Measurements from ENCODE around the gene NAA38.
A peak's percentile ranks its signal among the peaks of the same experiment; 100 is the strongest.

The NAA38 gene

DNA sequence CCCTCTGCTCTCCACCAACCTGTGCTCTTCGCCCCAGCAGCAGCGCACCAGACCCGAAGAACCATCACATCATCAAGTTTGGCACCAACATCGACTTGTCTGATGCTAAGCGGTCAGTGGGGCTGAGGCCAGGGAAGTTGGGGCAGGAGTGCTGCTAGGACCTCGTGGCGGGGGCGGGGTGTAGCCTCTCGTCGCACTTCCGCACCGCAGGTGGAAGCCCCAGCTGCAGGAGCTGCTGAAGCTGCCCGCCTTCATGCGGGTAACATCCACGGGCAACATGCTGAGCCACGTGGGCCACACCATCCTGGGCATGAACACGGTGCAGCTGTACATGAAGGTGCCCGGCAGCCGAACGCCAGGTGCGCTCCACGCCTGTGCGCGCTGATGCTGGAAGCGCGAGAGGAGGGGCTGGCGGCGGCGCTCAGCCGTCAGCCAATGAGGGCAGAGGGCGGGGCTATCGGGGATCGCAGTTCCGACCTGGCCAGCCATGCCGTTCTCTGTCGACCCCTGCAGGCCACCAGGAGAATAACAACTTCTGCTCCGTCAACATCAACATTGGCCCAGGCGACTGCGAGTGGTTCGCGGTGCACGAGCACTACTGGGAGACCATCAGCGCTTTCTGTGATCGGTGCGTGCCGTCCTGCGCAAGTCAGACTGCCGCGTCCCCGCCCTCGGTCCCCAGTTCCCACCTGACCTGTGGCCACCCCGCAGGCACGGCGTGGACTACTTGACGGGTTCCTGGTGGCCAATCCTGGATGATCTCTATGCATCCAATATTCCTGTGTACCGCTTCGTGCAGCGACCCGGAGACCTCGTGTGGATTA lies 5.7 kb downstream of the NAA38 start:
- DNase-seq, result peak; percentile 94 to 95

DNA sequence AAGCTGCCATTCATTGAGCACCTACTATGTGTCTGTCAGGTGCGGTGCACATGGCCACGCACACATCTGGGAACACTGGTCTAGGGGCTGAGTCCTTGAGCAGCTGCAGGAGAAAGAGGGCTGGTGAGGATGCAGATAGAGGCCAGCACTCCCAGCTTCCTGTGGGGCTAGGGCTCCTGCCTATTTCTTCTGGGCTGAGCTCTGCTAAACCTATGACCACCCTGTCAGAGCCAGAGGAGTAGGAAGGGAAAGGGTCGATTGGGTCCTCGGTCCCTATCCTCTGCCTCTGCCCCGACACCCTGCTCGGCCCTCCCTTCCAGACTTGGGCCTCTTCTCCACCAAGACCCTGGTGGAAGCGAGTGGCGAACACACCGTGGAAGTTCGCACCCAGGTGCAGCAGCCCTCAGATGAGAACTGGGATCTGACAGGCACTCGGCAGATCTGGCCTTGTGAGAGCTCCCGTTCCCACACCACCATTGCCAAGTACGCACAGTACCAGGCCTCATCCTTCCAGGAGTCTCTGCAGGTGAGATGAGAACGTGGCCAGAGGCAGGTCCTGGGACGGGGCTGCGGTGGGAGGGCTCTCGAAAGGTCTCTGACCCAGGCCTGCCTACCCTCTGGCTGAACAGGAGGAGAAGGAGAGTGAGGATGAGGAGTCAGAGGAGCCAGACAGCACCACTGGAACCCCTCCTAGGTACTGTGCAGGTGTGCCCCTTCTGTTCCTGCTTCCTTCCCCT lies 6.5 kb downstream of the NAA38 start:
- DNase-seq, result no peak

DNA sequence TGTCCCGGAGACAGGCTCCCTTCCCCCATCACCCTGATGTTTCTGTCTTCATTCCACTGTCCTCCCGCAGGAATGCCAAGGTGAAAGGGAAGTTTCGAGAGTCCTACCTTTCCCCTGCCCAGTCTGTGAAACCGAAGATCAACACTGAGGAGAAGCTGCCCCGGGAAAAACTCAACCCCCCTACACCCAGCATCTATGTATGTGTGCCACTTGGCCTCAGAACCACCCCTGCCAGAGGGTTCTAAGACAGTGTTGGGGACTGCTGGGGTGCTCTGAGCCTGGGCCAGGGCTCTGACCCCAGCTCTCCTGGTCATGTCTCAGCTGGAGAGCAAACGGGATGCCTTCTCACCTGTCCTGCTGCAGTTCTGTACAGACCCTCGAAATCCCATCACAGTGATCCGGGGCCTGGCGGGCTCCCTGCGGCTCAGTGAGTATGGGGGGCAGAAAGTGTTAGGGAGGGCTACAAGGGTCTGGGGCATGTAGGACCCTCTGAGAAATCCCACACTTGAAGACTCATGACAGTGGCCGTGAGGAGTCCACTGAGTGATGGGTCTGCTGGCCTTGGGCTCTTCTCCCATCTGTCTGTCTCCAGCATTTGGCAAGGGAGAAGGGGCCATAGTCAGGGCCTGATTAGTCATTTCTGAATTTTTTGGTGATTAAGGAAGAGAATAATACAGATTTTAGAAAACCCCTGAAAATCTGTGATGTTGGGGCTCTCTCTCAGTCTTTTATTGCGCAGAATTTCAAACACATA lies 7.4 kb downstream of the NAA38 start:
- no peak for DNase-seq

GRCh38 chr17:7849130-7849750 lies 8.1 kb downstream of the NAA38 start:
- no peak for DNase-seq

DNA sequence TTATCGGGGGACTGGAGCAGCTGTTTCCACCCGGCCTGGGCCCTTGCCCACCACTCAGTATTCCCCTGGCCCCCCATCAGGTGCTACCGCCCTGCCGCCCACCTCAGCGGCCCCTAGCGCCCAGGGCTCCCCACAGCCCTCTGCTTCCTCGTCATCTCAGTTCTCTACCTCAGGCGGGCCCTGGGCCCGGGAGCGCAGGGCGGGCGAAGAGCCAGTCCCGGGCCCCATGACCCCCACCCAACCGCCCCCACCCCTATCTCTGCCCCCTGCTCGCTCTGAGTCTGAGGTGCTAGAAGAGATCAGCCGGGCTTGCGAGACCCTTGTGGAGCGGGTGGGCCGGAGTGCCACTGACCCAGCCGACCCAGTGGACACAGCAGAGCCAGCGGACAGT lies 8.6 kb downstream of the NAA38 start:
- no peak for DNase-seq

DNA sequence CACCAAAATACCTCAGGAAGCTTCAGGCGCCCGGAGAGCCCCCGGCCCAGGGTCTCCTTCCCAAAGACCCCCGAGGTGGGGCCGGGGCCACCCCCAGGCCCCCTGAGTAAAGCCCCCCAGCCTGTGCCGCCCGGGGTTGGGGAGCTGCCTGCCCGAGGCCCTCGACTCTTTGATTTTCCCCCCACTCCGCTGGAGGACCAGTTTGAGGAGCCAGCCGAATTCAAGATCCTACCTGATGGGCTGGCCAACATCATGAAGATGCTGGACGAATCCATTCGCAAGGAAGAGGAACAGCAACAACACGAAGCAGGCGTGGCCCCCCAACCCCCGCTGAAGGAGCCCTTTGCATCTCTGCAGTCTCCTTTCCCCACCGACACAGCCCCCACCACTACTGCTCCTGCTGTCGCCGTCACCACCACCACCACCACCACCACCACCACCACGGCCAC lies 9.2 kb downstream of the NAA38 start:
- no peak for DNase-seq

GRCh38 chr17:7846765-7847661 lies 10.3 kb downstream of the NAA38 start:
- DNase-seq, result no peak

DNA sequence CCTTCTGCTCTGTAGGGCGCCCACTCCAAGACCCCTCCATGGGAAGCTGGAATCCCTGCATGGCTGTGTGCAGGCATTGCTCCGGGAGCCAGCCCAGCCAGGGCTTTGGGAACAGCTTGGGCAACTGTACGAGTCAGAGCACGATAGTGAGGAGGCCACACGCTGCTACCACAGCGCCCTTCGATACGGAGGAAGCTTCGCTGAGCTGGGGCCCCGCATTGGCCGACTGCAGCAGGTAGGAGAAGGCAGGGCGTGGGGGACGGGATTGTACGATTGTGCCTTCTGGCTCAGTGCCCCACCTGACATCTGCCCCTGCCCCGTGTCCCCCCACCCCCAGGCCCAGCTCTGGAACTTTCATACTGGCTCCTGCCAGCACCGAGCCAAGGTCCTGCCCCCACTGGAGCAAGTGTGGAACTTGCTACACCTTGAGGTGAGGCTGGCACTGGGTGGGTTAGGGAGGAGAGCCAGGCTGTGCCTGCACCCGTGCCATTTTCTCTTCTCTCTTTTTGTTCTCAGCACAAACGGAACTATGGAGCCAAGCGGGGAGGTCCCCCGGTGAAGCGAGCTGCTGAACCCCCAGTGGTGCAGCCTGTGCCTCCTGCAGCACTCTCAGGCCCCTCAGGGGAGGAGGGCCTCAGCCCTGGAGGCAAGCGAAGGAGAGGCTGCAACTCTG lies 11.2 kb downstream of the NAA38 start:
- DNase-seq, result no peak

- DNase-seq, result no peak
These were observed 11.8 kb downstream of the NAA38 start for GRCh38 chr17:7845359-7846062.

GRCh38 chr17:7844292-7845154 lies 12.8 kb downstream of the NAA38 start:
- peak; percentile 95 to 98 for DNase-seq

- peak; percentile 86 for DNase-seq
These were observed 13.6 kb downstream of the NAA38 start for GRCh38 chr17:7843536-7844291.

DNA sequence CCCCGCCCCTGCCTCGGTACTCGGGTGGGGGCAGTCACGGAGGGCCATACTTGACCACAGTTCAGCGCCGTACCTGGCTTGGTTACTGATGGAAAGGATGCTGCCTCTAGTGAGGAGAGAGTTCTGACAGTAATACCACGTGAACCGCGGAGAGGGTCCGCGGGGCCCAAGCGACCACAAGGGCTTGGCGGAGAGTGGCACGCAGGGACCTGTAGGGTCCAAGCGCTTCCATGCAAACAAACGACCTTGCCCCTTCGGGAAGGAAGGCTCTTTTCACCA lies 14.2 kb downstream of the NAA38 start:
- DNase-seq, result no peak

DNA sequence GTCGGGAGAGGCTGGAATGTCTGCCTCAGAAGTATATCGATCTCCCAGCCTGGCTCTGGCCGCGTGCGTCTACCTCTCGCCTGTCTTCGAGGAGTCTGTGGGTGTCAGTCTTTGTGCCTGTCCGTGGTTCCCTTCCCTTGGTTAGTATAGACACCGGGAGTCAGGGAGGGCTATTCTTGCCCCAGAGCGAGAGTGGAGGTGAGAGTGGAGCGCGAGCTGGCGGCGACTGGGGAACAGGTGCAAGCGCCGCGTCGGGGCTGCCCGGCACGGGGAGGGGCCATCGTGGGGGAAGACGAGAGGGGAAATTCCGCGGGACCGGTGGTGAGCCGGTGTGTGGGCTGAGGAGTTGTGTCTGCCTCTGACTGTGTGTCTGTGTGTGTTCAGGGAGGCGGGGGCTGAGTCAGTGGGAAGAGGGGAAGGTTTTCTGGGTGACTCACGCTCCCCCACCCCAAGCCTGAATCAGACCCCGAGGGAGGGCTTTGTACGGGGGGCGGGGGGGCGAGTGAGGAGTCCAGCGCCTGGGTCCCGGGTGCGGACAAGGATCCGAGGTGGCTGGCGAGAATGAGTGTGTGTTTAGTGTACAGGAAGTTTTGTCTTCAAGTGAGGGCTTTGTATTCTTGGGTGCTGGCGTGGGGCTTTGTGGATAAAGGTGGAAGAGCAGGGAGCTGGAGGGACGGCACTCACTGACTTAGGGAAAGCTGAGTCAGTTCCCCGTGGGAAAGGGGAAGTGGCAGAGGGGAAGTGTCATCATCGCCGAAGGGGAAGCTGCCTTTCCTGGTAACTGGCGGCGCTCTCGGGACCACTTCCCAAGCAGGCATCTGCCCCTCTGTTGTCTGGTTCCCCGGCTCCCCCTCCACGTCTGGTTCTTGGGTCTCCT lies 14.7 kb downstream of the NAA38 start:
- DNase-seq, result peak; percentile 66 to 67

- DNase-seq, result peak; percentile 88 to 91
These were observed 15.4 kb downstream of the NAA38 start for GRCh38 chr17:7841915-7842379.

DNA sequence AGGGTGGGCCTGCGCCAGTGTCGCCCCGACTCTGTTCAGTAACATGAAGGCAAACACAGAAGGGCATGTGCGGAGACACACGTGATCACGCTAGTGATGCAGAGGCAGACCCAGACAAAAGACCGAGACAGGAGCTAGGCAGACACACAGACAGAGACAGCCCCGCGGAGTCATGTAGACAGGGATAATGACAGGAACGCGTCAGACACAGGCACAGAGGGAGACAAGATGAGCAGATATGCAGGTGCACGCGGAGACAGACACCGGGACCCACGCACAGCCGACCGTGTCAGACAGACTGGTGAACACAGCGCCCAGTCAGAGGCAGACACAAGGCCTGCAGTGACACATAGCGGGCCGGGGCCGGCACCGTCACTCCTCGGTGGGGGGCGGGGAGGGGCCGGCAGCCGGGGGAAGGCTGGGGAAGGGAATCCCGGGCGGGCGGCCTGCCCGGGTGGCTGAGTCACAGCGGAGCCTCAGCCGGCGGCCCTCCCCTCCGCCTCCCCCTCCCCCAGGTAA lies 15.9 kb downstream of the NAA38 start:
- DNase-seq, result peak; percentile 74 to 84

DNA sequence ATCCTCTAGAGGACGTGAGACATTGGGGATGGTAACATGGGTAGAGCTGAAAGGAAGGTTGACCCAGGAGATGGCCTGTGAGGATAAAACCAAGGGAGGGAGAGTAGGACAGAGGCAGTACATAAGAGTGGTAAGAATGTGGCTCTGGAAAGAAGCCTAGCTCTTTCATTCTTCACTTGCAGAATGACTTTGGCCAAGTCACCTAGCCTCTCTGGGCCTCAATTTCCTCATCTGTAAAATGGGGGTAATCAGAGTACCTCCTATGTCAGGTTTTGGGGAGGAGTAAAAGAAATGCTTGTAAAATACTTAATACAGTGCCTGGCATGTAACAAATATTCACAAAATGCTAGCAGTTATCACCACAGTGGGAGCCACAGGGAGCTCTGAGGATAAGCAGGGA lies 16.5 kb downstream of the NAA38 start:
- DNase-seq, result no peak

DNA sequence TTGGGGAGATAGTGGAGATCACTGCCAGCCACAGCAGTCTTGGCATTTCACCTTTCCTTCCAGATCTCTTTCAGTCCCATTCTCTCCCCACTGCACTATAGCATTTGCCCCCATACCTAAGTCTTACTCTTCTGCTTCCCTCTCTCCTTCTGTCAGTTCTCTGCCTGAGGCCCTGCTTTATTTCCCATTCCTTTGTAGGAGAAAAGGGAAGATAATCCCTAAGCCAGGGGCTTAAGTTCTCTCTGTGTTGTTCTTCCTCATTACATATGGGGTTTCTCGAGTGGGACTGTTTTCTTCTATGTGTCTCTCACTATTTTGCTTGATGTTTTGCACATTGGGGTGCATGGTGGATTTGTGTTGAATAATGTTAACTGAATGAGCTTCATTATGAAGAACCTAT lies 16.9 kb downstream of the NAA38 start:
- no peak for DNase-seq

- no peak for DNase-seq
These were observed 17.5 kb downstream of the NAA38 start for GRCh38 chr17:7839876-7840261.

Data from SHP77 (cell line).